Colon (tissue), 2 donors: ENCODE data around the gene MEF2C.

ENCODE experiments used
- FAIRE-seq: peaks from 2 replicates; lab custom pipeline; 2012; peaks lifted over from hg19 to GRCh38; lab: Jason Lieb, UNC
- donor health status: control.
- donor health status: control.

The MEF2C gene

GRCh38 chr5:88672644-88673252 is 210.2 kb downstream of the MEF2C start:
- FAIRE-seq = no peak

- no peak for FAIRE-seq
These were observed 211.2 kb downstream of the MEF2C start for GRCh38 chr5:88671505-88672499.

GRCh38 chr5:88671106-88671504 is 211.9 kb downstream of the MEF2C start:
- FAIRE-seq = no peak

DNA sequence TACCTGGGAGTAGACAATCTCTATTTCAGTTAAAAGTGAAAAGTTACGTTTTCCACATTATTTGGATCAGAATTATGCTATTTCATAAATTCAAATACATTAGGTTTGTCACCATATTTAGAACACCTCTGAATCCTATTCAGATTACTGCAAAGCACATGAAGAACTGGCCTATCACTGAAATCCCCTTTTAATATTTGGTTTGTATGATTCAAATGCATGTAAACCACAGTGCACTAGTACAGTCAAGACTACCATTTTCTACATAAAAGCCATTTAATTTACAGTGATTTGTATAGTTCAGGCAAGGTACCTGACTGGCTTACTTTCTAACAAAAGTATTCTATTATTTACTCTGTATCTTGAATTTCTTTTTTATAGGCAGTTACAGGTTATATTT is 212.5 kb downstream of the MEF2C start:
- no peak for FAIRE-seq

DNA sequence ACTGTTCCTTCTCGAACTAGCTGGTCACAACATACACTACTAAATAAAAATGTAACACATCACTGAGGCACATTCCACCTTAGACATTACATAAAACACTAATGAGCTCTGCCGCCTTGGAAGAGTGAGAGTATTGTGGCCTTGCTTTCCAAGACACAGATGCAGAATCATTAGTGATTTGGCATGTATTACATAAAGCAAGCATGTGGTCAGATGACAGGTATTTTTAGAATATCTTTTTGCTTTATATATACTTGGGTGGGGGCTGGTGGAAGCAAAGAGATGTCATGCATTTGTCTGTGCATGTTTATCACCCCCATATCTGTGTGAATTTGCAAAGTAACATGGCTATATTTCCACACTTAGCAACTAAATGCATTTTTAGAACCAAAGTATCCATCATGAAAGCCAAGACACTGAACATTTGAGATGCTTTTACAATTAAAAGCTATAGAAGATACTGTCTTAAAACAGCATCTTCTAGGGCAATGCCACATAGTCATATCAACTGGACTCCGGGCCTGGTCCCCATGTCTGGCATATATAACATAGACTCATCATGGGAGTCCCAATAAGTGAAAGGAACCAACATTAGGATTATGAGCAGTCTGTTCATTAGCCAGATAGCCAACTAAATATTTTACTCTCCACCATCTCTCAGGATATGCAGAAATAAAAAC is 213.5 kb downstream of the MEF2C start:
- FAIRE-seq = no peak

GRCh38 chr5:88667496-88668201 is 215.3 kb downstream of the MEF2C start:
- FAIRE-seq = no peak
